Measurements from ENCODE around the gene THAP8. TPM values are rescaled to one million over a fixed set of nuclear protein-coding genes. Genes with fewer than 3 reads are reported as not detected.

Gene THAP8
- total and polyA plus RNA-seq, 2 of the 8 experiments (the other 6 are each of a cell fraction or from before 2014, with no cell fraction given) = 6.0 to 11.1 TPM

DNA sequence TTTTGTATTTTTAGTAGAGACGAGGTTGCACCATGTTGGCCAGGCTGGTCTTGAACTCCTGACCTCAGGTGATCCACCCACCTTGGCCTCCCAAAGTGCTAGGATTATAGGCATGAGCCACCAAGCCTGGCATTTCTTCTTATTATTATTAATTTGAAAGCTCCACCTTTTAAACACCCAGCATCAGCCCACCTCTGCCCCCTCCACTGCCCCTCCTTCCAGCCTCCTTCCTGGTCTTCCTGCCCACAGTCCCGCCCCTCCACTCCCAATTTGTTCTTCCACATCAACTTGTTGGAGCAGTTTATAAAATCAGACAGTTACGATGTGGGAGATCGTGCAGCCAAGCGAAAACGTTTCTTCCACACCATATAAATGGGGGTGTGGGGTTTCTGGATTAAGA, 13.6 kb downstream of the THAP8 start:
- H3K18ac ChIP-seq (ENCODE audit: extremely low read depth, low read length) = no peak overlapping the region
- no peak overlapping the region for H4K91ac ChIP-seq (replicated peaks; ENCODE audit: insufficient read length, low read length)
- H3K4me1 ChIP-seq (replicated peaks in 1 of 4; ENCODE audit: control insufficient read depth in 3 of 4, insufficient read depth in 4 of 4, low read length in 3 of 4) = 0 out of 7 replicates have a peak, but pooled peaks cover 0 to 4% (median 0%) of the 10 kb centered on the region in 4 experiments
- H4K8ac ChIP-seq (ENCODE audit: extremely low read depth, insufficient read depth, low read length) = no peak overlapping the region
- no peaks in the 10 kb centered on the region for H3K79me1 ChIP-seq (ENCODE audit: low read depth, low read length)
- CTCF ChIA-PET (ENCODE audit: partially characterized antibody) = interaction anchor here (0.8 to 1.2 kb wide), 2 partner anchors 13 to 14 kb away, joined by 3 read pairs; partner anchors contain the start of gene THAP8
- no peaks in the 10 kb centered on the region for H3K9me3 ChIP-seq (ENCODE audit: insufficient read depth in 2 of 2, low read depth in 1 of 2, low read length in 1 of 2)
- H3K23me2 ChIP-seq (ENCODE audit: low read depth, low read length) = peaks cover 6% of the 10 kb centered on the region; the same call in 1 of the 2 replicates
- H3K4ac ChIP-seq (replicated peaks; ENCODE audit: insufficient read length, low read depth, low read length) = no peak overlapping the region
- H3K56ac ChIP-seq (replicated peaks; ENCODE audit: insufficient read length, low read depth, low read length) = no peak overlapping the region
- H3K27ac ChIP-seq (ENCODE audit: low read depth, low read length) = no peak overlapping the region
- no peak overlapping the region for H3K23ac ChIP-seq (ENCODE audit: insufficient read length)
- DNase-seq (ENCODE audit: low read depth in 1 of 2, low spot score in 2 of 2) (no peak), FAIRE-seq (no peak)
- H3K36me3 ChIP-seq (ENCODE audit: control insufficient read depth in 2 of 4, insufficient read depth in 4 of 4, low read length in 3 of 4) = no peaks in the 10 kb centered on the region
- no peak overlapping the region for H2BK12ac ChIP-seq (ENCODE audit: low read depth, low read length)
- no peak overlapping the region for H2BK120ac ChIP-seq (replicated peaks; ENCODE audit: low read depth, low read length)
- H3K9ac ChIP-seq (replicated peaks in 1 of 4; ENCODE audit: extremely low read depth in 1 of 4, low read depth in 3 of 4, low read length in 3 of 4) = no peak overlapping the region
- no peak overlapping the region for H3K14ac ChIP-seq (ENCODE audit: insufficient read length)
- POLR2A ChIA-PET (ENCODE audit: partially characterized antibody) = interaction anchor here (1.0 to 1.1 kb wide), 2 partner anchors 11 to 35 kb away, joined by 3 read pairs; no protein-coding TSS in a partner anchor
- H2BK20ac ChIP-seq (ENCODE audit: low read length) = no peak overlapping the region
- H3K27me3 ChIP-seq (replicated peaks in 1 of 4; ENCODE audit: control insufficient read depth in 3 of 4, extremely low read depth in 1 of 4, insufficient read depth in 3 of 4, low read length in 3 of 4) = no peaks in the 10 kb centered on the region
- no peak overlapping the region for H2AK5ac ChIP-seq (ENCODE audit: low read depth, low read length)
- WGBS, 2 experiments (ENCODE audit: extremely low coverage in 1 of 2, insufficient coverage in 1 of 2, insufficient read length in 1 of 2, insufficient replicate concordance in 2 of 2, low coverage in 1 of 2, low lambda C conversion rate in 2 of 2, missing lambda C conversion rate in 1 of 2) = 92% methylated on average over 6 of the region's 6 CpGs; no CpG with 5 or more reads in 1 of the 2 experiments
- H2BK15ac ChIP-seq (ENCODE audit: low read length) = no peak overlapping the region
- no peaks in the 10 kb centered on the region for H4K20me1 ChIP-seq (replicated peaks in 1 of 2; ENCODE audit: control insufficient read depth in 1 of 2, insufficient read depth in 2 of 2, low read length in 2 of 2)
- no peak overlapping the region for H2AFZ ChIP-seq (ENCODE audit: low read length)
- no peak overlapping the region for H4K5ac ChIP-seq (ENCODE audit: insufficient read length, low read depth, low read length)
- H3K79me2 ChIP-seq (ENCODE audit: control insufficient read depth in 1 of 2, insufficient read depth in 2 of 2, low read length in 2 of 2) = no peaks in the 10 kb centered on the region
- H2BK5ac ChIP-seq (ENCODE audit: low read depth, low read length) = no peak overlapping the region
- H3K4me3 ChIP-seq (ENCODE audit: extremely low read depth in 1 of 4, insufficient read depth in 2 of 4, low read depth in 3 of 4, low read length in 4 of 4) = no peak overlapping the region
- H3K4me2 ChIP-seq (ENCODE audit: insufficient read depth in 1 of 2, low read depth in 2 of 2, low read length in 2 of 2) = no peak overlapping the region
- TF ChIP-seq, protein P1, sequence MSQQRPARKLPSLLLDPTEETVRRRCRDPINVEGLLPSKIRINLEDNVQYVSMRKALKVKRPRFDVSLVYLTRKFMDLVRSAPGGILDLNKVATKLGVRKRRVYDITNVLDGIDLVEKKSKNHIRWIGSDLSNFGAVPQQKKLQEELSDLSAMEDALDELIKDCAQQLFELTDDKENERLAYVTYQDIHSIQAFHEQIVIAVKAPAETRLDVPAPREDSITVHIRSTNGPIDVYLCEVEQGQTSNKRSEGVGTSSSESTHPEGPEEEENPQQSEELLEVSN (IDR thresholded peaks at IDR 0.05) = no peak
- TF ChIP-seq YY1 (IDR thresholded peaks at IDR 0.05; ENCODE audit: low read depth, low read length) (no peak), RAD21 (IDR thresholded peaks at IDR 0.05 in 1 of 2, conservative IDR thresholded peaks at IDR 0.05 in 1 of 2; ENCODE audit: low read depth in 2 of 2, low read length in 2 of 2) (no peak), CEBPB (IDR thresholded peaks at IDR 0.05; ENCODE audit: low read depth, low read length) (no peak), POU5F1 (IDR thresholded peaks at IDR 0.05; ENCODE audit: low read depth, low read length) (no peak), ZNF274 (IDR thresholded peaks at IDR 0.05; ENCODE audit: borderline replicate concordance, extremely low read depth, low read length) (no peak), SIRT6 (IDR thresholded peaks at IDR 0.05; ENCODE audit: low read length) (no peak), NANOG (IDR thresholded peaks at IDR 0.05; ENCODE audit: insufficient read depth, low read depth, low read length, poor library complexity, severe bottlenecking) (no peak)
- TF ChIP-seq, protein P2, sequence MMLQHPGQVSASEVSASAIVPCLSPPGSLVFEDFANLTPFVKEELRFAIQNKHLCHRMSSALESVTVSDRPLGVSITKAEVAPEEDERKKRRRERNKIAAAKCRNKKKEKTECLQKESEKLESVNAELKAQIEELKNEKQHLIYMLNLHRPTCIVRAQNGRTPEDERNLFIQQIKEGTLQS (IDR thresholded peaks at IDR 0.05; ENCODE audit: insufficient read depth, low read depth, low read length) = no peak
- TF ChIP-seq, protein P3, sequence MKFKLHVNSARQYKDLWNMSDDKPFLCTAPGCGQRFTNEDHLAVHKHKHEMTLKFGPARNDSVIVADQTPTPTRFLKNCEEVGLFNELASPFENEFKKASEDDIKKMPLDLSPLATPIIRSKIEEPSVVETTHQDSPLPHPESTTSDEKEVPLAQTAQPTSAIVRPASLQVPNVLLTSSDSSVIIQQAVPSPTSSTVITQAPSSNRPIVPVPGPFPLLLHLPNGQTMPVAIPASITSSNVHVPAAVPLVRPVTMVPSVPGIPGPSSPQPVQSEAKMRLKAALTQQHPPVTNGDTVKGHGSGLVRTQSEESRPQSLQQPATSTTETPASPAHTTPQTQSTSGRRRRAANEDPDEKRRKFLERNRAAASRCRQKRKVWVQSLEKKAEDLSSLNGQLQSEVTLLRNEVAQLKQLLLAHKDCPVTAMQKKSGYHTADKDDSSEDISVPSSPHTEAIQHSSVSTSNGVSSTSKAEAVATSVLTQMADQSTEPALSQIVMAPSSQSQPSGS (IDR thresholded peaks at IDR 0.05; ENCODE audit: low read length) = no peak

Measured in H1 (cell line).